Activated CD8-positive, alpha-beta memory T cell treated with anti-CD3 and anti-CD28 coated beads for 1 hour (primary cell): ENCODE measurements around the gene CREB3L2.

Experiments
- DNase-seq, 2 donors: peaks; one replicate each; pipeline ENCODE4 v3.0.0-alpha.2; 2020; ENCODE audit warnings: low read depth in 1 of 2; ENCODE audit errors: extremely low read depth in 1 of 2

CREB3L2 gene

GRCh38 chr7:137878333-137878961, 123.4 kb downstream of the CREB3L2 start:
- no peak for DNase-seq

GRCh38 chr7:137877027-137877675, 124.7 kb downstream of the CREB3L2 start:
- DNase-seq: no peak

GRCh38 chr7:137875746-137876145, 126.1 kb downstream of the CREB3L2 start:
- no peak for DNase-seq

GRCh38 chr7:137873979-137874777, 127.7 kb downstream of the CREB3L2 start:
- DNase-seq: no peak

- no peak for DNase-seq
Measured at GRCh38 chr7:137873524-137873923, 128.4 kb downstream of the CREB3L2 start.

- DNase-seq: no peak
Measured at GRCh38 chr7:137871170-137871915, 130.5 kb downstream of the CREB3L2 start.

- DNase-seq: no peak
Measured at GRCh38 chr7:137870684-137871083, 131.2 kb downstream of the CREB3L2 start.

GRCh38 chr7:137870078-137870477, 131.8 kb downstream of the CREB3L2 start:
- DNase-seq: no peak

GRCh38 chr7:137869260-137869659, 132.6 kb downstream of the CREB3L2 start:
- no peak for DNase-seq

GRCh38 chr7:137867289-137867688, 134.6 kb downstream of the CREB3L2 start:
- DNase-seq: no peak

- no peak for DNase-seq
Measured at GRCh38 chr7:137865764-137866163, 136.1 kb downstream of the CREB3L2 start.

- DNase-seq: no peak
Measured at GRCh38 chr7:137862964-137863363, 138.9 kb downstream of the CREB3L2 start.

GRCh38 chr7:137862358-137862757, 139.5 kb downstream of the CREB3L2 start:
- no peak for DNase-seq

GRCh38 chr7:137860542-137860941, 141.3 kb downstream of the CREB3L2 start:
- DNase-seq: no peak

GRCh38 chr7:137853053-137853452, 148.8 kb downstream of the CREB3L2 start:
- no peak for DNase-seq

- no peak for DNase-seq
Measured at GRCh38 chr7:137852108-137852507, 149.8 kb downstream of the CREB3L2 start.

GRCh38 chr7:137850972-137851945, 150.6 kb downstream of the CREB3L2 start:
- no peak for DNase-seq

- no peak for DNase-seq
Measured at GRCh38 chr7:137850571-137850970, 151.3 kb downstream of the CREB3L2 start.

GRCh38 chr7:137848095-137848494, 153.8 kb downstream of the CREB3L2 start:
- no peak for DNase-seq

GRCh38 chr7:137847568-137848050, 154.3 kb downstream of the CREB3L2 start:
- DNase-seq: no peak
